ENCODE measurements around the gene CD247. TPM values are rescaled to one million over a fixed set of nuclear protein-coding genes. Genes with fewer than 3 reads are reported as not detected.

Gene CD247
- total and polyA plus RNA-seq, 9 of the 15 experiments (the other 6 are each of a cell fraction or from before 2014, with no cell fraction given): 0.08 to 0.42 (median 0.28) TPM; not detected in 5

DNA sequence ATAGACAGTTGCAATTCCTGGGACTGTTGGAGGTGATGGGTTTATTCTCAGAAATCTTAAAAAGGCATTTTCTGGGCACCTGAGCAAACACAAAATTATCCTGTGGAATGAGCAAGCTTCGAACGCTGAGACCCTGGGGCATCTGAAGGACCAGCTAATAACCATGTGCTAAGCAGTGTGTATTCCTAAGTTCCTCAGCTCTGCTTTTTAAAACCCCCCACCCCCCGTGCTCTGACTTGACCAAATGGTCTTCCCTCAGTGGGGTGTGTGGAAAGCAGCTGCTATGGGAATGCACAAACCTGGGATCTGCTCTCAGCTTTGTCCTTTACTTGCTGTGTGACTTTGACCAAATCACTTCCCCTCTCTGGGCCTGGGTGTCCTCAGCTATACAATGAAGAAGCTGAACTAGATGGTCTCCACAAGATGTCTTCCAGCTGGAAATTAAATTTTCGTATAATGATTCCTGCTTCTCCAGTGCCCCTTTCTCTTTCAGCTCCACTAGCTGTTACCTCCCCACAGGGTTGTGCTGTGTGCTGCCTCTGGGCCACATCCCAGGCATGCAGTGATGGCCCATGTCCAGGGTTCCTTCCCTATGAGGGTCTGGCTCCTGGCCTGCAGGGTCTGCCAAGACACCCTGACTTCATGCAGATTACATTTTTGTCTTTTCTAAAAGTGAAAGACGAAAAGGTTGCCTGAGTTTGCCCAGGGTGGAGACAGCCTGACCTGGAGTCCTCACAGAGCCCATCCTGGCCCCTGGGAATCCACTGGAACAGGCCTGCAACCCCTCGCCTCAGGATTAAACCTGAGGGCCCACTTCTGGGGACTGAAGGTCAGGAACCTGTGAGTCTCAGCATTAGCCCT lies 14.9 kb upstream of the CD247 start (continued):
- TF ChIP-seq, protein P1, sequence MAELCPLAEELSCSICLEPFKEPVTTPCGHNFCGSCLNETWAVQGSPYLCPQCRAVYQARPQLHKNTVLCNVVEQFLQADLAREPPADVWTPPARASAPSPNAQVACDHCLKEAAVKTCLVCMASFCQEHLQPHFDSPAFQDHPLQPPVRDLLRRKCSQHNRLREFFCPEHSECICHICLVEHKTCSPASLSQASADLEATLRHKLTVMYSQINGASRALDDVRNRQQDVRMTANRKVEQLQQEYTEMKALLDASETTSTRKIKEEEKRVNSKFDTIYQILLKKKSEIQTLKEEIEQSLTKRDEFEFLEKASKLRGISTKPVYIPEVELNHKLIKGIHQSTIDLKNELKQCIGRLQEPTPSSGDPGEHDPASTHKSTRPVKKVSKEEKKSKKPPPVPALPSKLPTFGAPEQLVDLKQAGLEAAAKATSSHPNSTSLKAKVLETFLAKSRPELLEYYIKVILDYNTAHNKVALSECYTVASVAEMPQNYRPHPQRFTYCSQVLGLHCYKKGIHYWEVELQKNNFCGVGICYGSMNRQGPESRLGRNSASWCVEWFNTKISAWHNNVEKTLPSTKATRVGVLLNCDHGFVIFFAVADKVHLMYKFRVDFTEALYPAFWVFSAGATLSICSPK (IDR thresholded peaks at IDR 0.05; ENCODE audit: borderline replicate concordance): no peak

DNA sequence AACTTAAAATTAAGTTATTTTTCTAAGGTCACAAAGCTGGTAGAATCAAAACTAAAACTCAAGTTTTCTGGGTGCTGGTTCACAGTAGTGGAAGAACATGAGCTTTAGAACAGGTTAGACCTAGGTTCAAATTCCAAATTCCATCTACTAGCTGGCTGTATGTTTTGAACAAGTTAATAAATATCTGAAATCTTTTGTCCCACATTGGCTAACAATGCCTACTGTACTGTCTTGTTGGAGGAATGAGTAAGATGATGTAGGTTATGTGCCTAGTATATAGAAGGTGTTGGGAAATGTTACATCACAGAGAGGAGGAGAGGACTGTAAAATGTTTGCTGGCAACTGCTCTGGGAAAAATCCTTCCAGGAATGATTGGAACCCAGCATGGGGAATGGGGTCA lies 14.0 kb upstream of the CD247 start:
- in situ Hi-C loops (cut with MboI) (loop anchor here (5.0 kb wide), 1 partner anchor 85 kb away; no protein-coding TSS in a partner anchor), intact Hi-C loops (cut with micrococcal nuclease) (loop anchor here (2.0 to 5.0 kb wide), 4 partner anchors 70 to 466 kb away; no protein-coding TSS in a partner anchor)
- no peaks in the 10 kb centered on the region for H3K36me3 ChIP-seq (ENCODE audit: control insufficient read depth, insufficient read depth, low read length)
- CTCF ChIA-PET (ENCODE audit: low intra/inter-chr PET ratio): no interaction called here
- FAIRE-seq: no peak
- no peaks in the 10 kb centered on the region for H3K9me1 ChIP-seq (ENCODE audit: control insufficient read depth, insufficient read depth, low read length)
- TF ChIP-seq XRCC5 (IDR thresholded peaks at IDR 0.05; ENCODE audit: low read depth, low read length) (no peak), NFRKB (IDR thresholded peaks at IDR 0.05; ENCODE audit: low read depth) (no peak), LCOR (CRISPR knock-in tag; IDR thresholded peaks at IDR 0.05) (no peak), ETS2 (tag; IDR thresholded peaks at IDR 0.05; ENCODE audit: borderline replicate concordance, poor library complexity, severe bottlenecking) (no peak), TGIF2 (CRISPR knock-in tag; IDR thresholded peaks at IDR 0.05) (no peak)
- TF ChIP-seq, protein P2, sequence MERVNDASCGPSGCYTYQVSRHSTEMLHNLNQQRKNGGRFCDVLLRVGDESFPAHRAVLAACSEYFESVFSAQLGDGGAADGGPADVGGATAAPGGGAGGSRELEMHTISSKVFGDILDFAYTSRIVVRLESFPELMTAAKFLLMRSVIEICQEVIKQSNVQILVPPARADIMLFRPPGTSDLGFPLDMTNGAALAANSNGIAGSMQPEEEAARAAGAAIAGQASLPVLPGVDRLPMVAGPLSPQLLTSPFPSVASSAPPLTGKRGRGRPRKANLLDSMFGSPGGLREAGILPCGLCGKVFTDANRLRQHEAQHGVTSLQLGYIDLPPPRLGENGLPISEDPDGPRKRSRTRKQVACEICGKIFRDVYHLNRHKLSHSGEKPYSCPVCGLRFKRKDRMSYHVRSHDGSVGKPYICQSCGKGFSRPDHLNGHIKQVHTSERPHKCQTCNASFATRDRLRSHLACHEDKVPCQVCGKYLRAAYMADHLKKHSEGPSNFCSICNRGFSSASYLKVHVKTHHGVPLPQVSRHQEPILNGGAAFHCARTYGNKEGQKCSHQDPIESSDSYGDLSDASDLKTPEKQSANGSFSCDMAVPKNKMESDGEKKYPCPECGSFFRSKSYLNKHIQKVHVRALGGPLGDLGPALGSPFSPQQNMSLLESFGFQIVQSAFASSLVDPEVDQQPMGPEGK (CRISPR knock-in tag; IDR thresholded peaks at IDR 0.05; ENCODE audit: borderline replicate concordance): no peak
- TF ChIP-seq, protein P3, sequence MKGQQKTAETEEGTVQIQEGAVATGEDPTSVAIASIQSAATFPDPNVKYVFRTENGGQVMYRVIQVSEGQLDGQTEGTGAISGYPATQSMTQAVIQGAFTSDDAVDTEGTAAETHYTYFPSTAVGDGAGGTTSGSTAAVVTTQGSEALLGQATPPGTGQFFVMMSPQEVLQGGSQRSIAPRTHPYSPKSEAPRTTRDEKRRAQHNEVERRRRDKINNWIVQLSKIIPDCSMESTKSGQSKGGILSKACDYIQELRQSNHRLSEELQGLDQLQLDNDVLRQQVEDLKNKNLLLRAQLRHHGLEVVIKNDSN (CRISPR knock-in tag; IDR thresholded peaks at IDR 0.05): no peak
- H3K4me3 ChIP-seq: no peak overlapping the region
- peaks cover 0 to 7% of the 10 kb centered on the region in 2 experiments; a peak in 3 of 5 replicates for H3K4me1 ChIP-seq (replicated peaks in 1 of 2; ENCODE audit: control insufficient read depth in 2 of 2, insufficient read depth in 2 of 2, low read length in 2 of 2)
- BruUV-seq (replicated peaks): no TSS peak
- ATAC-seq: no peak
- H4K20me1 ChIP-seq (replicated peaks; ENCODE audit: control insufficient read depth, insufficient read depth, low read length): peaks cover 3% of the 10 kb centered on the region; the same call in 1 of the 2 replicates
- H3K79me2 ChIP-seq (ENCODE audit: control insufficient read depth, insufficient read depth, low read length): no peaks in the 10 kb centered on the region
- no peak overlapping the region for H3K27ac ChIP-seq (ENCODE audit: extremely low read depth, low read depth, low read length)
- H3K27me3 ChIP-seq (ENCODE audit: control insufficient read depth in 2 of 2, insufficient read depth in 2 of 2, low read length in 2 of 2): peaks cover 0 to 8% of the 10 kb centered on the region in 2 experiments; a peak in 1 of 5 replicates
- H2AFZ ChIP-seq (ENCODE audit: low read depth, low read length): no peak overlapping the region
- no peak for DNase-seq (ENCODE audit: extremely low read depth in 1 of 4, low spot score in 3 of 4)
- POLR2A ChIA-PET: interaction anchor here (1.2 to 2.4 kb wide), 3 partner anchors 17 to 21 kb away, joined by 3 to 6 read pairs (median 5); partner anchors contain the start of gene CREG1
- H3K9me3 ChIP-seq (replicated peaks; ENCODE audit: control insufficient read depth, insufficient read depth, low read depth, low read length): no peaks in the 10 kb centered on the region
- no peak overlapping the region for H3K9ac ChIP-seq (ENCODE audit: insufficient read depth in 1 of 2, low read depth in 2 of 2, low read length in 2 of 2)
- no peak overlapping the region for H3K4me2 ChIP-seq (ENCODE audit: insufficient read depth, low read length)
